B cell (primary cell): ENCODE data around the gene MRPS23. TPM values are rescaled to one million over a fixed set of nuclear protein-coding genes. Genes with fewer than 3 reads are reported as not detected.

ENCODE experiments used
- ATAC-seq: fragments of 200-7000 bp; cut with Tn5 transposase; one replicate; pipeline ENCODE4 v1.10.0; 2021; ENCODE audit warnings: low read depth, mild to moderate bottlenecking, moderate number of reproducible peaks, moderate library complexity
- CTCF ChIA-PET: fragments of 350-600 bp; sonication (Branson Sonifier 250); formaldehyde crosslinking; loops from one replicate; lab custom pipeline; 2021; ENCODE audit warnings: antibody characterized with exemption, inconsistent platforms; lab: Charles Lee
- POLR2A ChIA-PET: fragments of 350-600 bp; sonication (Branson Sonifier 250); formaldehyde crosslinking; loops from one replicate; lab custom pipeline; 2021; ENCODE audit warnings: antibody characterized with exemption; lab: Charles Lee
- DNase-seq: peaks from one replicate; pipeline ENCODE4 v3.0.0; 2013
- H2AFZ ChIP-seq: 2 replicates; pipeline ENCODE4 v1.6.1; 2012; ENCODE audit warnings: mild to moderate bottlenecking, low read depth, low read length; ENCODE audit not compliant: insufficient read depth, poor library complexity, severe bottlenecking
- H3K27ac ChIP-seq, 2 donors: 1 replicate in 1 of 2; 2 replicates in 1 of 2; pipeline ENCODE4 v1.5.1; 2012 to 2013; ENCODE audit warnings: low read length in 2 of 2, mild to moderate bottlenecking in 2 of 2, moderate library complexity in 1 of 2
- H3K27me3 ChIP-seq, 4 experiments: fragments of 200-600 bp in 1 of 4; sonication (generic) in 1 of 4; replicated peaks in 1 of 4; 1 replicate in 2 of 4; 2 replicates in 2 of 4; pipeline versions ENCODE4 v1.6.1 to v1.7.0; 2013 to 2016; ENCODE audit warnings: low read length in 3 of 4, mild to moderate bottlenecking in 2 of 4, mixed read lengths in 1 of 4, moderate library complexity in 1 of 4; ENCODE audit not compliant: insufficient read depth in 4 of 4, control insufficient read depth in 3 of 4; ENCODE audit errors: control extremely low read depth in 1 of 4
- H3K36me3 ChIP-seq, 2 experiments: replicated peaks in 1 of 2; 1 replicate in 1 of 2; 2 replicates in 1 of 2; pipeline versions ENCODE4 v1.6.1 to v1.7.1; 2013; ENCODE audit warnings: low read length in 1 of 2; ENCODE audit not compliant: insufficient read depth in 2 of 2, control insufficient read depth in 1 of 2; ENCODE audit errors: control extremely low read depth in 1 of 2, extremely low read depth in 1 of 2
- H3K4me1 ChIP-seq, 2 donors: fragments of 200-600 bp in 1 of 2; sonication (generic) in 1 of 2; 1 replicate in 1 of 2; 2 replicates in 1 of 2; pipeline versions ENCODE4 v1.5.1 to v1.6.1; 2013 to 2017; ENCODE audit warnings: low read length in 2 of 2; ENCODE audit not compliant: control insufficient read depth in 2 of 2, insufficient read depth in 2 of 2
- H3K4me2 ChIP-seq: replicated peaks from 2 replicates; pipeline ENCODE3; 2012; ENCODE audit warnings: mild to moderate bottlenecking, low read depth, low read length; ENCODE audit not compliant: poor library complexity, severe bottlenecking
- H3K4me3 ChIP-seq, 5 experiments: fragments of 200-600 bp in 1 of 5; sonication (generic) in 1 of 5; 1 replicate in 3 of 5; 2 replicates in 2 of 5; pipeline versions ENCODE4 v1.5.1 to v1.7.0; 2011 to 2016; ENCODE audit warnings: low read length in 4 of 5, mild to moderate bottlenecking in 4 of 5, low read depth in 2 of 5, control low read depth in 1 of 5, moderate library complexity in 1 of 5; ENCODE audit not compliant: insufficient read depth in 1 of 5; ENCODE audit errors: control extremely low read depth in 1 of 5, extremely low read depth in 1 of 5
- H3K79me2 ChIP-seq: fragments of 200-600 bp; sonication (generic); one replicate; pipeline ENCODE4 v1.6.0; 2016; ENCODE audit warnings: low read length; ENCODE audit not compliant: control insufficient read depth, insufficient read depth
- H3K9ac ChIP-seq: fragments of 200-600 bp; sonication (generic); 2 replicates; pipeline ENCODE4 v1.6.1; 2017; ENCODE audit warnings: mild to moderate bottlenecking, low read length, moderate library complexity
- H3K9me3 ChIP-seq, 3 donors: one replicate each; pipeline versions ENCODE4 v1.6.1 to v1.7.1; 2013; ENCODE audit warnings: low read length in 2 of 3; ENCODE audit not compliant: control insufficient read depth in 2 of 3, insufficient read depth in 1 of 3; ENCODE audit errors: control extremely low read depth in 1 of 3
- H4K20me1 ChIP-seq: 2 replicates; pipeline ENCODE4 v1.6.0; 2012; ENCODE audit warnings: mild to moderate bottlenecking, low read length; ENCODE audit not compliant: insufficient read depth, control insufficient read depth, poor library complexity, severe bottlenecking
- H3K27ac Mint-ChIP-seq: one replicate; pipeline ENCODE4 v1.8.0; 2021; ENCODE audit warnings: mixed read lengths
- H3K27me3 Mint-ChIP-seq: one replicate; pipeline ENCODE4 v1.8.0; 2021; ENCODE audit warnings: mixed read lengths
- H3K4me1 Mint-ChIP-seq: one replicate; pipeline ENCODE4 v1.8.0; 2021; ENCODE audit warnings: mixed read lengths
- H3K4me3 Mint-ChIP-seq: one replicate; pipeline ENCODE4 v1.8.0; 2021; ENCODE audit warnings: mixed read lengths
- H3K9me3 Mint-ChIP-seq: one replicate; pipeline ENCODE4 v1.8.0; 2022; ENCODE audit warnings: mixed read lengths; ENCODE audit not compliant: insufficient read depth
- EZH2 ChIP-seq: IDR thresholded peaks from 2 replicates; pipeline ENCODE4 v1.6.1; 2012; ENCODE audit warnings: borderline replicate concordance, low read depth, mild to moderate bottlenecking, moderate library complexity, low read length; ENCODE audit not compliant: insufficient read depth, poor library complexity, severe bottlenecking
- WGBS: methylation state at CpG from one replicate; pipeline ENCODE4 v1.1.5; 2013; ENCODE audit warnings: missing lambda C conversion rate; ENCODE audit not compliant: insufficient coverage; 5-methylcytosine and 5-hydroxymethylcytosine counted together
- intact Hi-C: fragments of 100-400 bp; cut with micrococcal nuclease; formaldehyde crosslinking; loops from one replicate; pipeline ENCODE4 v1.10.0; 2022
- polyA plus RNA-seq: library from polyadenylated mRNA; depleted of rRNA; stranded (reverse); fragments of >200 nt; gene quantifications from 2 replicates; pipeline ENCODE4 v1.2.3, GENCODE V29; 2012
- total RNA-seq, 2 donors: library from RNA; stranded (reverse); fragments of 120-200 nt in 1 of 2; gene quantifications; 1 replicate in 1 of 2; 2 replicates in 1 of 2; pipeline versions ENCODE4 v1.2.3 to v1.2.4, GENCODE V29; 2013 to 2022
- TF ChIP-seq, protein P1 (sequence below): fragments of 200-600 bp; IDR thresholded peaks from one replicate; pipeline ENCODE4 v1.8.0; 2022; ENCODE audit warnings: antibody characterized with exemption, mild to moderate bottlenecking

Gene MRPS23
- total and polyA plus RNA-seq, 2 donors (not counting 1 experiment from before 2014, with no cell fraction given): 10.3 to 25.4 TPM

DNA sequence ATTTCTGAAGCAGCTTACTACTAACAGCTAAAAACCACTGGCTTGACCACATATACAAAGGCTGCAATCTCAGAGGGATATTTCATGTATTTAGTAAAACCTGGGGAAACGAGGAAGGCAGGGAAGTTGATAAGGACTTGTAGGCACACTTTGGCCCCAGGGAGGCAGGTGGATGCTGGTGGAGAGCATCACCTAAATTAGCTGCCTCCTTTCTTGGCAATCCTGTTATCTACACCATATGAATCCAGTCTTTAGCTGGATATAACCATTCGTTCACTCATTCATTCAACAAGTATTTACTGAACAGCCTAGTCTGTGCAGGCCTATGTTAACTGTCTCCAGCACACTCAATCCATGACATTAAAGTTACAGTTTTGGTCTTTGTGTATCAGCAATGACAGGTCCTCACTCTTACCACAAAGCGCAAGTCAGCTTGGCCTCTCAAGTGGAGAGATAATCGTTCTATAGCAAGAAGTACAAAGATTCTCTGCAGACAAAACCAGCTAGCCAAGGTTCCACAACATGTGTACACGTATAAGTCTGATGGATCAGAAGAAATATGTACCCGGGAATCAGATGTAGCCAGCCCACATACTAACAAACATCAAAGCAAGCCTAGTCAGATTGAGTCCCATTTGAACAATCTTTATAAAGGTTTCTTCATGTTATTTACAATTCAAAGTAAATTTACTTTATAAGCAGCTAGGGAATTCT, 10.8 kb downstream of the MRPS23 start:
- Histone ChIP-seq H3K4me1 (no peaks in the 10 kb centered on the region), H3K27ac (no peak overlapping the region), H3K27me3 (no peaks in the 10 kb centered on the region), H2AFZ (no peak overlapping the region), H3K9me3 (no peaks in the 10 kb centered on the region), H3K79me2 (peaks cover 11% of the 10 kb centered on the region), H4K20me1 (peaks cover 18% of the 10 kb centered on the region), H3K9ac (no peak overlapping the region), H3K36me3 (peaks cover 16 to 26% of the 10 kb centered on the region in 2 experiments), H3K4me2 (no peak overlapping the region), H3K4me3 (no peak overlapping the region)
- TF ChIP-seq EZH2: no peak
- TF ChIP-seq, protein P1, sequence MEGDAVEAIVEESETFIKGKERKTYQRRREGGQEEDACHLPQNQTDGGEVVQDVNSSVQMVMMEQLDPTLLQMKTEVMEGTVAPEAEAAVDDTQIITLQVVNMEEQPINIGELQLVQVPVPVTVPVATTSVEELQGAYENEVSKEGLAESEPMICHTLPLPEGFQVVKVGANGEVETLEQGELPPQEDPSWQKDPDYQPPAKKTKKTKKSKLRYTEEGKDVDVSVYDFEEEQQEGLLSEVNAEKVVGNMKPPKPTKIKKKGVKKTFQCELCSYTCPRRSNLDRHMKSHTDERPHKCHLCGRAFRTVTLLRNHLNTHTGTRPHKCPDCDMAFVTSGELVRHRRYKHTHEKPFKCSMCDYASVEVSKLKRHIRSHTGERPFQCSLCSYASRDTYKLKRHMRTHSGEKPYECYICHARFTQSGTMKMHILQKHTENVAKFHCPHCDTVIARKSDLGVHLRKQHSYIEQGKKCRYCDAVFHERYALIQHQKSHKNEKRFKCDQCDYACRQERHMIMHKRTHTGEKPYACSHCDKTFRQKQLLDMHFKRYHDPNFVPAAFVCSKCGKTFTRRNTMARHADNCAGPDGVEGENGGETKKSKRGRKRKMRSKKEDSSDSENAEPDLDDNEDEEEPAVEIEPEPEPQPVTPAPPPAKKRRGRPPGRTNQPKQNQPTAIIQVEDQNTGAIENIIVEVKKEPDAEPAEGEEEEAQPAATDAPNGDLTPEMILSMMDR: no peak
- Mint-ChIP-seq H3K4me3 (no peak overlapping the region), H3K27me3 (no peaks in the 10 kb centered on the region), H3K4me1 (peaks cover 2% of the 10 kb centered on the region), H3K9me3 (no peaks in the 10 kb centered on the region), H3K27ac (no peak overlapping the region)
- intact Hi-C loops: no loop called here
- ATAC-seq (no peak), DNase-seq (no peak)
- WGBS: 100% methylated on average over 2 of the region's 6 CpGs
- CTCF ChIA-PET: no interaction called here
- POLR2A ChIA-PET: no interaction called here

DNA sequence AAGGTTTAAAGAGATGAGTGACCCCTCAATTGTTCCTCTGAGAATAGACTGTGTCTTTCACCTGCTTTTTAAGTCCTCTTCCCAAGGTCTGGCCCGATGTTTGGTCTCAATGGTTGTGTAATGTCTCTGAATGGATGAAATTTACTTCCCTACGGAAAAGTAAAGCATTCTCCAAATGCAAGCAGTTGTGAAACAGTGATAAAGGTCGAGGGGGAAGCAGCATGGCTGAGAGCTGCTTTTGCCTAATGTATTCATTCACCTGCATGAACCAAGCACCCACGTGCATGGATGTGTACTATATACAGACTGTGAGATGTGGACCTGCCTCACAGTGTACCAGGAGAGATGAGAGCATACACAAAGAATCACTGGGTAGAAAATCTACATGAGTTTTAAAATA, 11.4 kb downstream of the MRPS23 start:
- Mint-ChIP-seq H3K27me3 (no peaks in the 10 kb centered on the region), H3K4me1 (peaks cover under 1% of the 10 kb centered on the region), H3K27ac (no peak overlapping the region), H3K9me3 (no peaks in the 10 kb centered on the region), H3K4me3 (no peak overlapping the region)
- no peak overlapping the region for H3K4me2 ChIP-seq
- H3K27ac ChIP-seq: no peak overlapping the region
- ChIA-PET CTCF (interaction anchor here (0.6 to 0.7 kb wide), 2 partner anchors 9 to 157 kb away, joined by 3 to 4 read pairs; no protein-coding TSS in a partner anchor), POLR2A (no interaction called here)
- H3K9ac ChIP-seq: no peak overlapping the region
- DNase-seq: no peak
- peaks cover 10% of the 10 kb centered on the region for H3K79me2 ChIP-seq
- no peak overlapping the region for H2AFZ ChIP-seq
- intact Hi-C loops: no loop called here
- no peak for TF ChIP-seq EZH2
- TF ChIP-seq, protein P1: no peak
- H3K4me3 ChIP-seq: no peak overlapping the region
- H3K27me3 ChIP-seq: no peaks in the 10 kb centered on the region
- peaks cover 16 to 25% of the 10 kb centered on the region in 2 experiments for H3K36me3 ChIP-seq
- no peaks in the 10 kb centered on the region for H3K4me1 ChIP-seq
- WGBS: 100% methylated on average over 2 of the region's 4 CpGs
- ATAC-seq: no peak
- H3K9me3 ChIP-seq: no peaks in the 10 kb centered on the region
- peaks cover 12% of the 10 kb centered on the region for H4K20me1 ChIP-seq
